Stomach (tissue), 4 donors: ENCODE data around the gene ATL1.

ENCODE experiments used
- EP300 ChIP-seq: sonication (generic); formaldehyde crosslinking; IDR thresholded peaks from one replicate; pipeline ENCODE4 v1.6.1; 2017; ENCODE audit warnings: antibody characterized with exemption
- POLR2AphosphoS5 ChIP-seq, 3 donors: sonication (generic); formaldehyde crosslinking; IDR thresholded peaks; one replicate each; pipeline ENCODE4 v1.6.1; 2016; ENCODE audit warnings: antibody characterized with exemption in 3 of 3
- TF ChIP-seq, protein P1 (sequence below), 7 experiments: fragments of 450-650 bp in 4 of 7; fragments of 200-600 bp in 3 of 7; sonication (generic) in 3 of 7; IDR thresholded peaks; one replicate each; pipeline ENCODE4 v1.5.1; 2016 to 2019; ENCODE audit warnings: antibody characterized with exemption in 7 of 7, control low read depth in 2 of 7, mild to moderate bottlenecking in 1 of 7

DNA sequence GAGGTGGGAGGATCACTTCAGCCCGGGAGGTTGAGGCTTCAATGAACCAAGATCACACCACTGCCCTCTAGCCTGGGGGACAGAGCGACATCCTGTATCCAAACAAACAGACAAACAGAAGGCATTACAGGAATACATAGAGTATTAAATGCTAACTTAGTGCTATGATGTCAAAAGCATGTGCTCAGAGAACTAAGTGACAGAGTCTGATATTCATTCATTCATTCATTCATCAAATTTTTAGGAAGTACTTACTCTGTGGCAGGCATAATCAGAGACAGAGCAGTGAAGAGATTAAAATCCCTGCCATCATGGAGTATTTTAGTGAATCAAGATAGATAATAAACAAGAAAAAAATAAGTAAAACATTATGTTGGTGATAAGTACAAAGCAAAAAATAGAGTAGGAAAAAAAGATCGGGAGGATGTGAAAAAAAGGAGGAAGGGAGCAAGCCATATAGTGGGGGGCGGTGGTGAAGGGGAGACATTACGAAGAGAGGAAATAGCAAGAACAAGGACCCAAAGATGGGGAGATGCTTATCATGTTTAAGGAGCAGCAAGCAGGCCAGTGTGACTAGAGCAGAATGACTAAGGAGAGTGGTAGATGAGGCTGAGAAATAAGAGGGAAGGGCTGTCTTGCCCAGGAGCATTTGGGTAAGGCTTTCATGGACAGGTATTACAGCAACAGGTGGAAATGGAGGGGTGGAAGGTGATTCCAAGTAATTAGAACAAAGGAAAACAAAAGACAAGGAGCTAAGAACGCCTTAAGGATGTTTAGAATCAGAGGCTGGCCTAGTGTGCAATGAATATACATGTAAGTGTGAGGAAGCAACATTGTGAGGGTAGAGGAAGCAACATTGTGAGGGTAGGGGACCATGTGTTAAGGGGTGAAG lies 30.4 kb upstream of the ATL1 start:
- TF ChIP-seq, protein P1, sequence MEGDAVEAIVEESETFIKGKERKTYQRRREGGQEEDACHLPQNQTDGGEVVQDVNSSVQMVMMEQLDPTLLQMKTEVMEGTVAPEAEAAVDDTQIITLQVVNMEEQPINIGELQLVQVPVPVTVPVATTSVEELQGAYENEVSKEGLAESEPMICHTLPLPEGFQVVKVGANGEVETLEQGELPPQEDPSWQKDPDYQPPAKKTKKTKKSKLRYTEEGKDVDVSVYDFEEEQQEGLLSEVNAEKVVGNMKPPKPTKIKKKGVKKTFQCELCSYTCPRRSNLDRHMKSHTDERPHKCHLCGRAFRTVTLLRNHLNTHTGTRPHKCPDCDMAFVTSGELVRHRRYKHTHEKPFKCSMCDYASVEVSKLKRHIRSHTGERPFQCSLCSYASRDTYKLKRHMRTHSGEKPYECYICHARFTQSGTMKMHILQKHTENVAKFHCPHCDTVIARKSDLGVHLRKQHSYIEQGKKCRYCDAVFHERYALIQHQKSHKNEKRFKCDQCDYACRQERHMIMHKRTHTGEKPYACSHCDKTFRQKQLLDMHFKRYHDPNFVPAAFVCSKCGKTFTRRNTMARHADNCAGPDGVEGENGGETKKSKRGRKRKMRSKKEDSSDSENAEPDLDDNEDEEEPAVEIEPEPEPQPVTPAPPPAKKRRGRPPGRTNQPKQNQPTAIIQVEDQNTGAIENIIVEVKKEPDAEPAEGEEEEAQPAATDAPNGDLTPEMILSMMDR (IDR thresholded peaks at IDR 0.05) = no peak
- no peak for TF ChIP-seq EP300
- TF ChIP-seq POLR2AphosphoS5 (IDR thresholded peaks at IDR 0.05) = no peak
